OCI-M2 (cell line): Measurements from ENCODE around the gene NCBP2.
"Not testable (repeated sequence)": the region's sequence is repeated elsewhere in the genome, so short reads cannot be mapped to it uniquely, and the experiment has no call there.

ENCODE experiments used
- DNase-seq: peaks from one replicate; lab custom pipeline; 2025; ENCODE audit not compliant: unreplicated experiment; lab: John Stamatoyannopoulos, UW

Gene NCBP2

DNA sequence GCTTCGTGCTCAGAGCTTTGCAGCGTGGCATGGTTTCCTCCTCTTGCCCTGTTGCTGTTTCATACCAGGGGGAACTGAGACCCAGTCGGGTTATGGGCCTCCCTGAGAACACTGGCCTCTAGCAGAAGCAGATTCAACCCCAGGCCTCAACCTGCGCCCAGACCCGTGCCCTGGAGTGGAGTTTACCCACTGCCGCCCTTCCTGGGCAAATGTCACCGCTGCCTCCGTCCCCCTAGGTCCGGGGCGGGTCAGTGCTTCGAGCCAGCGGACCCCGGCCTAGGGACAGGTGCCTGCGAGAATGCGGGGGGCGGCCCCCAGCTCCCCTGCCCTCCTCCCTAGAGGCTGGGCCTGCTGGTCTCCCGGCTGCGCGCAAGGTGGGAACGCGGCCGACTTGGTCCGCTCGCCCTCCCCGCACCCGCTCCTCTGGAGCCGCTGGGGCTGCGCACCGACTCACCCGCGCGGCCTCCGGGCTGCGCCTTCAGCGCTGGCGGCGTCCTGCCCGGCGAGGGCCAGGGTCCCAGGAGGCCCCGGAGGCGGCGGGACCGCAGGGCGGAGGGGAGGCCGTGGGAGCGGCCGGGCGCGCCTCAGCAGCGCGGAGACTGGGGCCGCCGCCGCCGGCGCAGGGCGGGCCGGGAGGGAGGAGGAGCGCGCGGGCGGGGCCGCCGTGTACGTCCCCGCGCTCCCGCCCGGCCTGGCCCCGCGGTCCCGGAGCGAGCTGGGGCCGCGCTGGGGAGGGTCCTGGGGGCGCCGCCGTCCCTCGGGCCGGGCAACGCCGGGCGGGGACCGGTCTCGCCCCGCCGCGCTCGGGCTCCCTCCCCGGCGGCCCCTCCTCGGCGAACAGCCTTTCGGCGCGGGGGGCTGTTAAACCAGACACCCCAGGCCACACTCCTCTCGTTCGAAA, 26.2 kb upstream of the NCBP2 start, which contains the start of gene PIGZ:
PIGZ (minus strand) TSS at position 601 of the 901 bp plus-strand sequence. CDS start 16,802 bp downstream, outside the sequence.
- DNase-seq = no peak

DNA sequence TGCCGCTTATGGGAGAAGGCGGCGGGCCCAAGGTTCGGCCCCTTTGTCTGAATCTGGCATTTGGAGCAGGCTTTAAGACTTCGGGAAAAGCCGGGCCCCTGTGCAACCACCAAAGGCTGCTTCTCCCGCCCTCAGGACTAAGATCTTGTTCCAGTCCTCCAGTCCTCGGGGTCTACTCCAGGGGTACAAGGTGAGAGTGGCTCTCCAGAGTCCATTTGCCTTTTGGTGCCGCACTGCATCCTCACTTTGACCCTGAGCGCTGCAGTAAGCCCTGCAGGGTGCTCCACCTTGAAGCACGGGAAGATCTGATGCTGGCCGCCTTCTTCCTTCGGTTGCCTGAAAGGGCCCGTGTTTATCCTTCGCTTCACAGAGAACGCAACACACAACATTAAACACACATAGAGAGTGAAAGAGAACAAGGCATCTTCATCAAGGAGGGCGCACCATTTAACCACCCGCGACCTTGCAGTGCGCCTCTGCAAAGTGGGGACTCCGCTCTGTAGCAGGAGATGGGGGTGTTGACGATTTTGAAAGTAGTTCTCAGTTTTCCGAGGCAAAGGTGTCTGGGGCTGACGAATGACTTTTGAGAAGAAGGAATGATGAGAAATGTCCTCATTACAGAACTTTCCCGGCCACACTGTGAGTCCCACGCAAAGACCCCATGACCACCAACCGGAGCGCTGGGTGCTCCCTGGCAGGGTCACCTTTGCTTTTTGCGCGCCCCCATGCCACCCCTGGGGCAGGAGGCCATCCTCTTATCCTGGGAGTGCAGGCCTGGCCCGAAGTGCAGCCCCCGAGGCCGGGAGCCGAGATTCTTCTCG, 25.3 kb upstream of the NCBP2 start:
- no peak for DNase-seq

DNA sequence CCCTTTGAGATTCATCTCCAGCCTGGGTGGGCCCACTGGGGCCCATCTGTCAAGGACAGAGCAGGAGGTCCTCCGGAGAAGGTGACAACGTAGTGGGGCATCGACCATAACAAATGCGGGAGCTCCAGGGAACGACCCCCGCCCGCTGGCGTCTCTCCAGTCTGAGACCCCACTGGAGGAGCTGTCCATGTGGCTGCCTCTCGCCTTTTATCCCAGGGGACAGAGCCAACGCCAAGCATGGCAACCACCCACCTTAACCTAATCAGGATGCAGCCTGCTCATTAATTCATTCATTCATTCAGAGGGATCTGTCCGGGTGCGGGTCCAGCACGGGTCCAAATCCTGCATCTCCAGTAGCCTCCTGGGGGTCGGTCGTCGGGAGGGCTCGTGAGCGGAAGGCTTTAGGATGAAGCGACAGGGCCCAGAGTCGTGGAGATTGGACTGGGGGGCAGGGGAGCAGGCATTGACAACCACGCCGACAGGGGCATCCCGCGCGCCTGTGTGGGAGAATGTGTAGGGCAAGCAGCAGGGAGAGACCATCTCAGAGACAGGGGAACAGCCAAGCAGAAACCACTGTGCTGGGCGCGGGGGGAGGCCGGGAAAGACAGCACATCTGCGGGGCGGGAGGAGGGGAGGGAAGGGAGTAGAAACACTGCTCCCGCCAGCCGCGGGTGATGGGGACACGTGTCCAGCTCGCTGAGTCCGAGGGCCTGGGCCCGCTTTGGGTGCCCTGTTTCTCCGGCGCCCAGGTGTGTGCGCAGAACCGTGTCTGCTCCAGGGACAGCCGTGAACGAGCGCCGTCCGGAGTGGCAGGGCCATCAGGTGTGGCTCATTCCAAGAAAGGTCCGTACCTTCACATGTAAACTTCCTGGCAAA, 24.4 kb upstream of the NCBP2 start:
- DNase-seq = no peak

DNA sequence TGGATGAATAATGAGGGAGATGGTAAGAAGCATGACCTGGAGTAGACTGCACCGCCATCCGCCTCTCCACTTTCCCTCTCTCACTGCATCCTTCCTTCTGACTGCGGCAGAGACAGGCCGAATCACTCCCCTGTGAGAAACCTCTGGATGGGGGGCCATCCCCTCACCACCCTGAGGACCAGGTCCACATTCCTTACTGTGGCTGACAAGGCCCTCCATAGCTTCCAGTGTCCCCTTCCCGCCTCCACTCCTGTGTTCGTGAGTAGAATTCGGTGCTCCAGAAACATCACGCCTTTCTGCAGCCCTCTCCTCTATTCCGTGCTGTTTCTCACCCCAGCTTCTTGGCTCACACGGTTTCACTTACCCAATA, 23.5 kb upstream of the NCBP2 start:
- no peak for DNase-seq

DNA sequence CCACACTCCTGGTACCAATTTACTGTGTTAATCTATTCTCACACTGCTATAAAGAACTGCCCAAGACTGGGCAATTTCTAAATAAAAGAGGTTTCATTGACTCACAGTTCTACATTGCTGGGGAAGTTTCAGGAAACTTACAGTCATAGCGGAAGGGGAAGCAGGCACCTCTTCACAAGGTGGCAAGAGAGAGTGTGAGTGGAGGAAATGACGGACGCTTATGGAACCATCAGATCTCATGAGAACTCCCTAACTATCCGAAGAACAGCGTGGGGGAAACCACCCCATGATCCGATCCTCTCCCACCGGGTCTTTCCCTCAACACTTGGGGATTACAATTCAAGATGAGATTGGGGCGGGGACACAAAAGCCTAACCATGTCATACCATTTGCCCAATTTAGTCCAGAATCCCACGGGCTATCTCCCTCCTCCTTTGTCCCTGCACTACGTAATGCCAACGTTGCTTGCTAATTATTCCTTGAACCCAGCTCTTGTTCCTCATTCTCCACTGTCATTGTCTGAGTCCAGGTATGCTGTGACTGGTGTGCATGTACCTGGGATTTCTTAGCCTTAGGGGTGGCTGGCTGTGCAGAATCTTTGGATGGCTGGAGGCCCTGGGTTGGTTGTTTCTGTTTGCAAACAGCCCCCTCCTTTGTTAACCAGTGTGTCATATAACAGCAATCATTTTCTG, 22.9 kb upstream of the NCBP2 start:
- DNase-seq = no peak

DNA sequence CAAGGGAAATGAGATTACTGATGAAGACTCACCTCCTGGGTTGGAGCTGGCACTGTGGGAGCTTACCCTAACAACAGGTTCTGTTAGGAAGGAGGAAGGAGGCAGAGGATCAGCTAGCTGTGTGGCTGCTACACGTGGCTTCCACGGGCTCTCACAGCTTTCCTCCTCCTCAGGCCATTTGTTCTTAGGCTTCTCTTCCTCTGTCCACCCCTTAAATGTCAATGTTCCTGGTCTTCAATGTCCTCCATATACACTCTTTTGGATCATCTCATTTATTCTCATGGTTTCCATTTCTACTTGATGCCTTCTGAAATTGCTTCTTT, 21.3 kb upstream of the NCBP2 start:
- no peak for DNase-seq

DNA sequence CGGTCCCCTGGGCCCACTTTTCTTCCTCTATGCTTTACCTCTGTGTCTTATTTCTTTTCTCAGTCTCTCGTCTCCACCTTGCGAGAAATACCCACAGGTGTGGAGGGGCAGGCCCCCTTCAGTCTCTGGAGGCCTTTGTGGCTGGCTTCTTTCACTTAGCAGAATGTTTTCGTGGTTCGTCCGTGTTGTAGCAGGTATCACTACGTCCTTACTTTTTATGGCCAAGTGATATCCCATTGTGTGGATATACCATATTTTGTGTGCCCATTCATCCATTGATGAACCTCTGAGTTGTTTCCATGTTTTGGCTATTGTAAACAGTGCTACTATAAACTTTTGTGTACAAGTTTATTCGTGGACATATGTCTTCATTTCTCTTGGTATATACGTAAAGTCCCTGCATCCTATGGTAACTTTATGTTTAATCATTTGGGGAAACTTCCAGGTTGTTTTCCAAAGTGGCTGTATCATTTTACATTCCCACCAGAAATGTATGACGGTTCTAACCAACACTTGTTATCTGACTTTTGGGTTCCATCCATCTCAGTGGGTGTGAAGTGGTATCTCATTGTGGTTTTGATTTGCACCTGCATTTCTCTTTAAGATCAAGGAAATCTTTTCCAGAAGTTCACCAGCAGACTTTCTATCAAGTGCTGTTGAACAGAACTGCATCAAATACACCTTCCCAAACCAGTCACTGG, 20.8 kb upstream of the NCBP2 start:
- no peak for DNase-seq

DNA sequence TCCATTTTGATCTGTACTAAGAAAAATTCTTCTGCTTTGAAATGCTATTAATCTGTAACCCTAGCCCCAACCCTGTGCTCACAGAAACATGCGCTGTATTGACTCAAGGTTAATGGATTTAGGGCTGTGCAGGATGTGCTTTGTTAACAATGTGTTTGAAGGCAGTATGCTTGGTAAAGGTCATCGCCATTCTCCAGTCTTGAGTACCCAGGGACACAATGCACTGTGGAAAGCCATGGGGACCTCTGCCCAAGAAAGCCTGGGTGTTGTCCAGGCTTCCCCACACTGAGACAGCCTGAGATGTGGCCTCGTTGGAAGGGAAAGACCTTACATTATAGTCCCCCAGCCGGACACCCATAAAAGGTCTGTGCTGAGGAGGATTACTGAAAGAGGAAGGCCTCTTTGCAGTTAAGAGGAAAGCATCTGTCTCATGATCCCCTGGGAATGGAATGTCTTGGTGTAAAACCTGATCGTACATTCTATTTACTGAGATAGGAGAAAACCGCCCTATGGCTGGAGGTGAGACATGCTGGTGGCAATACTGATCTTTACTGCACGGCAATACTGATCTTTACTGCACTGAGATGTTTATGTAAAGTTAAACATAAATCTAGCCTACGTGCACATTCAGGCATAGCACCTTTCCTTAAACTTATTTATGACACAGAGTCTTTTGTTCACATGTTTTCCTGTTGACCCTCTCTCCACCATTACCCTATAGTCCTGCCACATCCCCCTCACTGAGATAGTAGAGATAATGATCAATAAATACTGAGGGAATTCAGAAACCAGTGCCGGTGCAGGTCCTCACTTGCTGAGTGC, 20.0 kb upstream of the NCBP2 start:
- no peak for DNase-seq

DNA sequence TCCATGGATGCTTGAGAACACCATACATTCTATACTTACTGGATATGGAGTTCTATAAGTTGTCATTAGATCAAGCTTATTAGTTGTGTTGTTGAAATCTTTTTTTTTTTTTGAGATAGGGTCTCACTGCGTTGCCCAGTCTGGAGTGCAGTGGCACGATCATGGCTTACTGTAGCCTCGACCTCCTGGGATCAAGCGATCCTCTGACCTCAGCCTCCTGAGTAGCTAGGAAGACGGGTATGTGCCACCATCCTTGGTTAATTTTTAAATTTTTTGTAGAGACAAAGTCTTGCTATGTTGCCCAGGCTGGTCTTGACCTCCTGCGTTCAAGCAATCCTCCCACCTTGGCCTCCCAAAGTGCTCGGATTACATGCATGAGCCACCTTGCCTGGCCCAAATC, 12.5 kb upstream of the NCBP2 start:
- no peak for DNase-seq

DNA sequence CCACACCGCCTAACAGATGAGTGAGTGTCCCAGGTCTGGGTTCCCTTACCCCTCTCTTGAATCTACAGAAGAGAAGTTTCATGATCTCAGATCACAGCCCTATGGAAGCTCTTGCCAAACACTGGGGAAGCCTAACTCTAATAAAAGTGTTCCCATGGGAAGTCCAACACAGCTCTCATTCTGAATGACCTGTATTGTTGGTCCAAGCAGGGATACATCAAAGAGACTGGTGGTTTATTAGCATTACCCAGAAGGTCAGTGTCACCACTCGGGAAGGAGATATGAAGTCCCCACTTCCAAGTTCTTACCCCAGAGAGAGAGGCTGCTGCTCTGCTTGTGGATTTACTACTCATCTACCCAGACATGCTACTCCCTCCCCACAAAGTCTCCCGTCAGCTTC, 9.0 kb upstream of the NCBP2 start:
- DNase-seq = no peak

DNA sequence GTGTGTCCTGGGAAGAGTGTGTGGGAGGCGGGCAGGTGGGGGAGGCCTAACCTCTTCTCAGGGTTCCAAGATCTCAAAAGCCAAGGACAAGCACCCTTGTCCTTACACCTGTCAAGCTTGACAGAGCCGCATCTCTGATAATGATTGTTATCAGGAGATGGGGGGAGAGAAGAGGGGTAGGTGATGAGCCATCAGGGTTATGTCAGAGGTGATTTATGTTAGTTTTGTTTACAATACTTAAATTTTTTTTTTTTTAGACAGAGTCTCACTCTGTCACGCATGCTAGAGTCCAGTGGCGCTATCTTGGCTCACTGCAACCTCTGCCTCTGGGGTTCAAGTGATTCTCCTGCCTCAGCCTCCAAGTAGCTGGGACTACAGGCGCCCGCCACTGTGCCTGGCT, 7.4 kb upstream of the NCBP2 start:
- no peak for DNase-seq

DNA sequence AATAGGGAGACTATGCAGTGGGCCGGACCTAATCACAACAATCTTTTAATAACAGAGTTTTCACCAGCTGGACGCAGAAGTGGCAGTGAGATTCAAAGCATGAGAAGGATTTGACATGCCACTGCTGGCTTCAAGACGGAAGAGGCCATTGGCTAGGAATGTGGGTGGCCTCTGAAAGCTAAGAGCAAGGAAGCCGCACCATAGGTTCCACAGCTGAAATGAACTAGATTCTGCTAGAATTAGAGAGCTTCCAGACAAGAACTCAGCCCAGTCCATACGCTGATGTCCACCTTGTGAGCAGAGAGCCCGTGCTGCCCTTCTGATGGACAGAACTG, 6.9 kb upstream of the NCBP2 start:
- no peak for DNase-seq

DNA sequence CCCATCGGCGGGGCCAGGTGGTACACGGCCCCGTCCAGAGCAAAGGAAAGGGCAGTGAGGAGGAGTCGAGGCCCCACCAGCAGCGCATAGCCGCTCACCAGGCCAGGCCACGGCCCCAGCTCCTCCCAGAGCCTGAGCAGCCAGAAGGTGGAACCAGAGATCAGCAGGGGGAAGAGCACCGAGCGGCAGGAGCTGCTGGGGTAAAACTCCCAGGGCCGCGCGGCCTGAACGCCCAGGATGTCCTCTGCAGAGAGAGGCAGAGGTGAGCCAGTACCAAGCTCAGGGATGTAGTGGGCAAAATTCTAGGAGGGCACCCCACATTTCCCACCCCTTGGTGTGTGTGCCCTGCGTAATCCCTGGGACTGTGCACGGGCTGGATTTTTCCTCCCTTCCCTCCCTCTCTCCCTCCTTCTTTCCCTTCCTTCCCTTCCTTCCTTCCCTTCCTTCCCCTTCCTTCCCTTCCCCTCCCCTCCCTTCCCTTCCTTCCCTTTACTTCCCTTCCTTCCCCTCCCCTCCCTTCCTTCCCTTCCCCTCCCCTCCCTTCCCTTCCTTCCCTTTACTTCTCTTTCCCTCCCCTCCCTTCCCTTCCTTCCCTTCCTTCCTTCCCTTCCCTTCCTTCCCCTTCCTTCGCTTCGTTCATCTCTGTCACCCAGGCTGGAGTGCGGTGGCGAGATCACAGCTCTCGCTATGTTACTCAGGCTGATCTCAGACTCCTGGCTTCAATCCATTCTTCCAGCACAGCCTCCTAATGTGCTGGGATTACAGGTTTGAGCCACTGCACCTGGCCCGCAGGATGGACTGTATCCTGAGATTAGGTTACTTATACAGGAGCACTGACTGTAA, 6.3 kb upstream of the NCBP2 start:
- DNase-seq = no peak

DNA sequence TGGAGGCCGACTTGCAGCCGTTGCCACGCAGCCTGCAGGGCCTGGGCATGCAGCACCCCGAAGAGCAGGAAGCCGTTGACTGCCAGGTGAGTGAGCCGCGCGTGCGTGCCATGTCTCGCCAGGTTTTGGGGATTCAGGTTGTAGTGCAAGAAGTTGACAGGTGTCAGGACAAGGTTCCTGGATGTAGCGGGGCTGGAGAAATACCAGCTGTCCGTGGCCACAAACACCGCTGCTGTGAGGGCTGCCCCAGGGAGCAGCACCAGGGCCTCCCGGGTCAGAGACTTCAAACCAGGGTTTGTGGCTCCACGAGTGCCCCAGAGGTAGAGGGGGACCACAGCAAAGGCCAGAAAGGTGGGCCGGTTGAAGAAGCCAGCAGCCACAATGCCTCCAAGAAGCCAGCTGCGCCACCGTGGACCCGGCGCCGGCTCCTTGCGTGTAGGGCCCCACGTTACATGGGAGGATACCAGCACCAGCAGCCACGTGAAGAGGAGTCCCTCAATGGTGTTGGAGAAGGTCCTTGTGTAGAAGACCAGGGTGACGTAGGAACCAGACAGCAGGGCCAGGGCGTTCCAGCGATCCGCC, 5.6 kb upstream of the NCBP2 start:
- DNase-seq = no peak

DNA sequence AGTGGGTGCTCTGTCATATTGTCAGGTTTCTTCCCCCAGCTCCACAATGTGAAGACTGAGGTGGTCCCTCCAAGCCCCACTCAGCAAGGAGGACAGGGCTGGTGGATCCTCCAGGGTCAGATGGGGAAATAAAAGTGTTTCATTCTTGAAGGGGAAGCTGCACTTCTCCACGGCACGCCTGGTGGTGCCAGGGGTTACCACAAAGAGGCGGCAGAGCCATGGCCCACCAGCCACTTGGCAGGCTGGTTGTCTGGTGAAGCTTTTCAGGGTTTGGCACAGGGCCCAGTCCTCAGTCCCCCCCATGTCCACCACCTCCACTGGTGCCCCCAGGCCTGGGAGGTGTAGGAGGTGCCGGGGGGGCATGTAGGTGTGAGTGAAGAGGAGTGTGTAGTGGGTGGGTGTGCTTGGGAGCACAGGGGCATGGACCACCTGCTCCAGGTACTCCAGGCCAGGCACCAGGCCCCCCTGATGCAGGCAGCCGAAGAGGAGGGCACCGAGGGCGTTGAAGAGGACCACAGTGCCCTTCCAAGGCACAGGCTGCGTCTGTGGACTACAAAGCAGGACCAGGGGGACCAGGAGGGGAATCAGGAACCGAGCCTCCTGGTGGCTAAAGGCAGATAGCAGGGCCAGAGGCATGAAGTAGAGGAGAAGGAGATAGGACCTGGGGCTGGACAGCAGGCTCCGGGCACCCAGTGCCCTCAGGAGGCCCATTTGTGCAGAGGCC, 5.0 kb upstream of the NCBP2 start:
- no peak for DNase-seq

DNA sequence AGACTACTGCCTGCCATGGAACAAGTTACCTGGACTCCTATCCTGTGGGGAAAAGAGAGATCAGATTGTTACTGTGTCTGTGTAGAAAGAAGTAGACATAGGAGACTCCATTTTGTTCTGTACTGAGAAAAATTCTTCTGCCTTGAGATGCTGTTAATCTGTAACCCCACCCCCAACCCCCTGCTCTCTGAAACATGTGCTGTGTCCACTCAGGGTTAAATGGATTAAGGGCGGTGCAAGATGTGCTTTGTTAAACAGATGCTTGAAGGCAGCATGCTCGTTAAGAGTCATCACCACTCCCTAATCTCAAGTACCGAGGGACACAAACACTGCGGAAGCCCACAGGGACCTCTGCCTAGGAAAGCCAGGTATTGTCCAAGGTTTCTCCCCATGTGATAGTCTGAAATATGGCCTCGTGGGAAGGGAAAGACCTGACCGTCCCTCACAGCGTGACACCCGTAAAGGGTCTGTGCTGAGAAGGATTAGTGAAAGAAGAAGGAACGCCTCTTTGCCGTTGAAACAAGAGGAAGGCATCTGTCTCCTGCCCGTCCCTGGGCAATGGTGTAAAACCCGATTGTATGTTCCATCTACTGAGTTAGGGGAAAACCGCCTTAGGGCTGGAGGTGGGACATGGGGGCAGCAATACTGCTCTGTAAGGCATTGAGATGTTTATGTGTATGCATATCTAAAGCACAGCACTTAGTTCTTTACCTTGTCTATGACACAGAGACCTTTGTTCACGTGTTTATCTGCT, 1.9 kb upstream of the NCBP2 start:
- not testable (repeated sequence) for DNase-seq

DNA sequence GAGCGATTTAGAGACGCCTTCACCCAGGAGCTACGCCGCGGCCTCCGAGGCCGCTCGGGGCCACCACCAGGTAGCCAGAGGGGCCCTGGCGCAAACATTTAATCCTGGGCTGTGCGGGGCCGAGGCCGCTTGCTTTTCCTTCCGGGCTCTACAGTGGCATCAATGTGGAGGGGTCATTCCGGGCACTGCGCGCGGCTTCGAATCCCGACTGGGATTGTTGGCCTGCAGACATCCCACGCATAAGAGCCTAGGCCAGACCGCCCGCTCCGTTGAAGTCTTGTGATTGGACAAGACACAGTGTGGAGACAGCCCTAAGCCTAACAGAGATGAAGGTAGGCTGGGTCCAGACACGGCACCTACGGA, 568 bp upstream of the NCBP2 start:
- DNase-seq = no peak
